G401 (cell line): Measurements from ENCODE around the gene SLC36A3. TPM values are rescaled to one million over a fixed set of nuclear protein-coding genes. Genes with fewer than 3 reads are reported as not detected.
"Not testable (repeated sequence)": the region's sequence is repeated elsewhere in the genome, so short reads cannot be mapped to it uniquely, and the experiment has no call there.

Experiments
- DNase-seq: peaks from one replicate; pipeline ENCODE4 v3.0.0-alpha.2; 2015; ENCODE audit warnings: low spot score
- in situ Hi-C: cut with HindIII; loops from 2 replicates; pipeline ENCODE4 v1.10.0; 2016; ENCODE audit warnings: low sequenced_read_pairs, mixed read lengths
- total RNA-seq: library from RNA; depleted of rRNA; stranded (reverse); fragments of >200 nt; shearing (Covaris generic); gene quantifications from 2 replicates; pipeline ENCODE4 v1.2.3, GENCODE V29; 2014

Gene SLC36A3
- total RNA-seq, 1 experiment from 2014 or later: not detected

DNA sequence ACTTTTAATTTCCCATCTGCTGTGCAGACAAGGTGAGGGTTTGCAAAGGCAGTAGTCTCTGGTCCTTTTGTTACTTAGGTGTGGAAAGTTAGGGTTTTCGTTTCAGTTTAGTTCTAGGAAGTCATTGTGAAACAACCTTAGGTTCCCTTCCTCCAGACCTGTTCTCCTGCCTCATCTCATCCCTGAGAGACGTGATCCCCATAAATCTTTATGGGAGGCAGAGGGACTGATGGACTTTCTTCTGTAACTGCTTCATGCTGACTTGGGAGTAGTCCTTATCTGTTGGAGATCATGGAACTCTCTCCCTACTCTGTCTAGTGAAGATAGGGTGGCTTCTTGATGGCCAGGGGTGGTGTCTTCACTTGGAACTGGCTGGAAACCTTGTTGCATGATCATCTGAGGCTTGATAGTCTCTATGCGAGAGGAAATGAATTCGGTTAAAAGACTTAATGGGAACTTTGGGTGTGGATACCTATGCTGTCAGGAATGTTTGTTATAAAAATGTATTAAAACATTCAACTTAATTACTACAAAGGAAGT is 57.8 kb downstream of the SLC36A3 start:
- in situ Hi-C loops: no loop called here
- no peak for DNase-seq

DNA sequence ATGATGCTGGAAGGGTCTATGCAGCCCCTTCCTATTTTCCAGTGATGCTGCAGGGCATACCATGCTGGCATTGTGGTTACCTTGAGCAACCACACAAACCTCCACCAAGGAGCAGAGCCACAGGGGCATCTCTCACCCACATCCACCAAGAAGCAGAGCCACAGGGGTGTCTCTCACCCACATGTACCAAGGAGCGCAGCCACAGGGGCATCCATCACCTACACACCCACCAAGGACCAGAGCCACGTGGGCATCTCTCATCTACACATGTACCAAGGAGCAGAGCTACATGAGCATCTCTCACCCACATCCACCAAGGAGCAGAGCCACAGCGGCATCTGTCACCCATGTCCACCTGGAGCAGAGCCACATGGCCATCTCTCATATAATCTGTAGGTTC is 59.4 kb downstream of the SLC36A3 start:
- in situ Hi-C loops: no loop called here
- no peak for DNase-seq

DNA sequence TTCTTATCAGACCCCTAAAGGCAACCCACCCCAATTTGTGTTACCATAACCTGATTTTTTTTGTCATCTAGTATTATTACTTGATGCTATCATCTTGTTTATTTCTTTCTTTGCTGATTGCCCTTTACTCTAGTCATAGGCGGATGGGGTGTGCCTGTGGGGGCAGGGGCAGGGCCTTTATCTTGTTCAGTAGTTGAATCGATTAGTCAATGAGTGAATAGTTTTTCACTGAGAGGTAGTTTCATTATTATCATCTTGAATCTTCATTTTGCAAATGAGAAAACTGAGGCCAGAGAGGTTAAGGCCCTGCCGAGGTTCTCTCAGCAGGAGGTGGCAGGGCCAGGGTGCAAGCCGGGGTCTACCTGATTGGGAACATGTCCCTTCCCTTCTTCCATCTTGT is 60.0 kb downstream of the SLC36A3 start:
- in situ Hi-C loops: no loop called here
- DNase-seq: no peak

DNA sequence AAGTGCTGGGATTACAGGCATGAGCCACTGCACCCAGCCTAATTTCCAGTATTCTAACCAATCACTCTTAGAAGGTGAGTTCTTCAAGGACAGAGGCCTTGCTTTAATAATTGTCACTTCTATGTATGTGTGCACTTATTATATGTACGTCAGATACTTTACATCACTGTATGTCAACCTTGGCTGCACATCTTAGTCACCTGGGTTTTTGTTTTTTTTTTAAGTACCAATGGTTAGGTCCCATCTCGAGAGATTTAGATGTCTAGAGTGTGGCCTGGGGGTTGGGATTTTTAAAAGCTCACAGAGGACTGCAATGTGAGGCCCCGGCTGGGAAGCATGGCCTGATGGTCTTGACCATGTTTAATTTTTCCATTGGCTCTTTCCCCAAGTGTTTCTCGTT is 60.4 kb downstream of the SLC36A3 start:
- no peak for DNase-seq
- in situ Hi-C loops: no loop called here

- DNase-seq: no peak
- in situ Hi-C loops: no loop called here
Observed at GRCh38 chr5:151240924-151241635, 62.5 kb downstream of the SLC36A3 start.

GRCh38 chr5:151240268-151240835 is 63.2 kb downstream of the SLC36A3 start:
- DNase-seq, in situ Hi-C loops: not testable (repeated sequence)

GRCh38 chr5:151239237-151239861 is 64.2 kb downstream of the SLC36A3 start:
- in situ Hi-C loops: no loop called here
- peak; percentile 24 for DNase-seq

- in situ Hi-C loops: no loop called here
Observed at GRCh38 chr5:151238303-151238741, 65.2 kb downstream of the SLC36A3 start.

DNA sequence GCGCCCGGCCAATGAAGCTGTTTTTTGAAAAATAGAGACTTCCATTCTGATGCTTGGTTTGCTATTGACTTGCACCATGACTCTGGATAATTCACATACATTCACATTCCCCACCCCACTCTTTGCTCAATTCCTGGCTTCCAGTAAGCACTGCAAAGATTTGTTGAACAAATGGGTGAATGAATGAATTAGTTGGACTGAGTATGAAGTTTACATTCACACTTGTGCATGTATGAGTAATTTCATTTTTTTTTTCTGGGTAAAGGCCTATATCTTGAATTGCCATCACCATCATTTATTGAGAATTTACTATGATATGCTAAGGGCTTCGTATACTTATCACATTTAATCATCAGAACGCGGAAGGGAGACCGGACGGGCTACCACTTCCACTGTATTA is 65.9 kb downstream of the SLC36A3 start:
- DNase-seq: no peak
- in situ Hi-C loops: no loop called here

More at GRCh38 chr5:151238303-151238741, 65.2 kb downstream of the SLC36A3 start:
- no peak for DNase-seq

GRCh38 chr5:151236888-151237287 is 66.7 kb downstream of the SLC36A3 start:
- in situ Hi-C loops: no loop called here
- DNase-seq: no peak

- in situ Hi-C loops, DNase-seq: not testable (repeated sequence)
Observed at GRCh38 chr5:151235239-151235571, 68.4 kb downstream of the SLC36A3 start.

GRCh38 chr5:151234476-151235238 is 68.9 kb downstream of the SLC36A3 start:
- in situ Hi-C loops: no loop called here
- no peak for DNase-seq

DNA sequence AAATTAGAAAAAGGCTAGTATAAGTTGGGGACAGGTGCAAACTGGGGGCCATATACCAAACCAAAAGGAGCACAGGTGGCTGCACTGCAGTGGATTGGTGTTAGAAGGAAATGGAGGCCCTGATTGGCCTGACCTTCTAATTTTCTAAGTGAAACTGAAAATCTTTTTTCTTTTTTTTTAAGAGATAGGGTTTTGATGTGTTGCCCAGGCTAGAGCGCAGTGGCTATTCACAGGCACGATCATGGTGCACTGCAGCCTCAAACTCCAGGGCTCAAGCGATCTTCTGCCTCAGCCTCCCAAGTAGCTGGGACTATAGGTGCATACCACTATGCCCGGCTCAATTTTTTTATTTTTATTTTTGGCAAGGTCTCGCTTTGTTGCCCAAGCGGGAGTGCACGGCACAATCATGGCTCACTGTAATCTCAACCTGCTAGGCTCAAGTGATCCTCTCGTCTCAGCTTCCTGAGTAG is 69.9 kb downstream of the SLC36A3 start:
- no peak for DNase-seq
- in situ Hi-C loops: no loop called here

DNA sequence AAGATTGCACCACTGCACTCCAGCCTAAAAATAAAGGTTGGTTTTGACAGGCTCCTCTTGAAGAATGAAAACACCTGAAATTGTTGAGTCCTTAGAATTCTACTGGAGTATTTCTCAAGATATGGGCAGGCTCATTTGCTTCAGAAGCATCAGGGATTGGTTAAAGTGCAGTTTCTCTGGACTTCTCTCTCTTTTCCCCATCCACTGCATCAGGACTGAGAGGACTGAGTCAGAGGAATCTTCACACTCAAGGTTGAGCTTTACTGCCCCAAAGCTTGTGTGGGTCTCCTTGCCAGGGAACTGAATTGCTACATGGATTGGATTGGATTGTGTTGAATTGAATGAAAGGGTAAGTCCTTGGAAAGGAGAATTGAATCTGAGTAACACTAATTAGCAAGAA is 72.2 kb downstream of the SLC36A3 start:
- in situ Hi-C loops: no loop called here
- DNase-seq: no peak

DNA sequence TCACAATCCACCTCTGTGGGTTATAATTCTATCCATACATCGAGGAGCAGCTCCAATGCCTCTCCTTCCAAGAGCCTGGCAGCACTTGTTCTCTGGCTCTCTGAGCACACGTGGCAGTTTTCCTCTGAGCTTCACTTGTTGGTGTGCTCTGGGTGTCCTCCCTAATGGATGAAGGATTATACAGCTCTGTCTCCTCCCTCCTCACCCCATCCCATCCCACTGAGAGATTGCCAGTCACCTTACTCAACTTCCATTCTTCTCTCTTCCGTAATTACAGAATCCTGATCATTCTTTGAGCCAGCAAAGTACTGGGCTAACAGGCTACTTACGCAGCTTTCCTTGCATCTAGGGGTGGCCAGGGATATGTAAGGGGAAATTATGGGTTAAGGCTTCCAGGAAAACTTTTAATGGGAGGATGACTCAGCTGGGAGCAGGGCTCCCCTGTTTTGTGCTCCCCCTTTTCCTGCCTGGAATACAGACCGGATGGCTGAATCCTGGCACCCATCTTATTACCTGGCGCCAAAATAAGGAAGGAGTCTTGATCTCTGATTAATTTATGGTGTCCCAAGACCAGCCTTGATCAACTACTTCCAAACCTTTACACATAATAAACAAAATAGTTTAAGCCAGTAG is 73.4 kb downstream of the SLC36A3 start:
- in situ Hi-C loops: no loop called here
- DNase-seq: no peak

- in situ Hi-C loops: no loop called here
- no peak for DNase-seq
Observed at GRCh38 chr5:151228986-151229385, 74.6 kb downstream of the SLC36A3 start.

GRCh38 chr5:151227918-151228447 is 75.6 kb downstream of the SLC36A3 start:
- in situ Hi-C loops: no loop called here
- DNase-seq: no peak
